HTERT RPE-1 (cell line): ENCODE measurements around the gene MN1.

Experiments
- in situ Hi-C: fragments of 300-500 bp; cut with MboI; formaldehyde crosslinking; loops from 4 replicates; pipeline ENCODE4 v1.14.3; 2020; ENCODE audit warnings: low sequenced_read_pairs

MN1 gene

GRCh38 chr22:27719036-27719347 is 82.6 kb downstream of the MN1 start:
- in situ Hi-C loops, result no loop called here

GRCh38 chr22:27718186-27719035 is 83.1 kb downstream of the MN1 start:
- in situ Hi-C loops, result no loop called here

- in situ Hi-C loops, result no loop called here
Observed at GRCh38 chr22:27717094-27717493, 84.5 kb downstream of the MN1 start.

GRCh38 chr22:27716074-27716473 is 85.5 kb downstream of the MN1 start:
- in situ Hi-C loops, result no loop called here

- in situ Hi-C loops, result no loop called here
Observed at GRCh38 chr22:27715106-27715505, 86.5 kb downstream of the MN1 start.

- in situ Hi-C loops, result no loop called here
Observed at GRCh38 chr22:27714068-27714467, 87.5 kb downstream of the MN1 start.

- in situ Hi-C loops, result no loop called here
Observed at GRCh38 chr22:27713461-27713860, 88.1 kb downstream of the MN1 start.

- in situ Hi-C loops, result no loop called here
Observed at GRCh38 chr22:27711756-27712155, 89.8 kb downstream of the MN1 start.

- in situ Hi-C loops, result no loop called here
Observed at GRCh38 chr22:27711012-27711411, 90.5 kb downstream of the MN1 start.

GRCh38 chr22:27709919-27710675 is 91.5 kb downstream of the MN1 start:
- in situ Hi-C loops, result no loop called here

- in situ Hi-C loops, result no loop called here
Observed at GRCh38 chr22:27706489-27706888, 95.1 kb downstream of the MN1 start.

- in situ Hi-C loops, result no loop called here
Observed at GRCh38 chr22:27705408-27706080, 96.0 kb downstream of the MN1 start.

GRCh38 chr22:27704581-27704980 is 97.0 kb downstream of the MN1 start:
- in situ Hi-C loops, result no loop called here

- in situ Hi-C loops, result no loop called here
Observed at GRCh38 chr22:27699383-27700019, 102.1 kb downstream of the MN1 start.

GRCh38 chr22:27698813-27699212 is 102.7 kb downstream of the MN1 start:
- in situ Hi-C loops, result no loop called here
